ENCODE measurements around the gene RAPGEF5.

DNA sequence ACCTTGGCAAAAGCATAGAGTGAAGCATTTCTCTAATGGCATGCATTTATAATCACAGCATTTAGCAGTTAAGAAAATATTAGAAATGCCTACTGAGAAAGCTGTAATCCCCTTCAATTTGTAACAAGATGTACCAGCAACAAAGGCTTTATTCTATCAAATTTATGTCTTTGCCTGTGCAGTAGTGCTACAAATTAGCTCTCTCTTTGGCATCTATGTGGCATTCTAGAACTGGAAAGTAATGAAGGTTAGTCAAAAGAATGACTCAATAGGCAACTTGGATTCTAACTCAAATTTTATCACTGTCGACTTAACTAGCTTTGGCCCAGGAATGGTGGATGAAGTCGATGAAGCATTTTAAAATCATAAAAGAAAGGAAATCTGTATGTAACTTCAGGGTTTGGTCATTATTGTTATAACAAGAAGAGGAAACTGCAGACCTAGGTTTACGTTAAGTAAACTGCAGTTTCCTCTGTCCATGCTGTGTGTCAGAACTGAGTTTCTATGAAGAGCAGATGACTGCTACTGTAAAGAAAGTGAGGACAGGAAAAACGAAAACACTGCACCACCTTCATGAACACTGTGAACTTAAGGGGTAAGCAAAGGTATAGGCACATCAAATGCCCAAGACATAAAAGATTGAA is 140.0 kb downstream of the RAPGEF5 start:
- TF ChIP-seq, protein P1, sequence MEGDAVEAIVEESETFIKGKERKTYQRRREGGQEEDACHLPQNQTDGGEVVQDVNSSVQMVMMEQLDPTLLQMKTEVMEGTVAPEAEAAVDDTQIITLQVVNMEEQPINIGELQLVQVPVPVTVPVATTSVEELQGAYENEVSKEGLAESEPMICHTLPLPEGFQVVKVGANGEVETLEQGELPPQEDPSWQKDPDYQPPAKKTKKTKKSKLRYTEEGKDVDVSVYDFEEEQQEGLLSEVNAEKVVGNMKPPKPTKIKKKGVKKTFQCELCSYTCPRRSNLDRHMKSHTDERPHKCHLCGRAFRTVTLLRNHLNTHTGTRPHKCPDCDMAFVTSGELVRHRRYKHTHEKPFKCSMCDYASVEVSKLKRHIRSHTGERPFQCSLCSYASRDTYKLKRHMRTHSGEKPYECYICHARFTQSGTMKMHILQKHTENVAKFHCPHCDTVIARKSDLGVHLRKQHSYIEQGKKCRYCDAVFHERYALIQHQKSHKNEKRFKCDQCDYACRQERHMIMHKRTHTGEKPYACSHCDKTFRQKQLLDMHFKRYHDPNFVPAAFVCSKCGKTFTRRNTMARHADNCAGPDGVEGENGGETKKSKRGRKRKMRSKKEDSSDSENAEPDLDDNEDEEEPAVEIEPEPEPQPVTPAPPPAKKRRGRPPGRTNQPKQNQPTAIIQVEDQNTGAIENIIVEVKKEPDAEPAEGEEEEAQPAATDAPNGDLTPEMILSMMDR (IDR thresholded peaks at IDR 0.05): no peak
- TF ChIP-seq POLR2A (IDR thresholded peaks at IDR 0.05) (no peak), POLR2AphosphoS5 (IDR thresholded peaks at IDR 0.05) (no peak)
